Suprapubic skin (tissue), 3 donors: ENCODE results near the gene CAMTA1.

Experiments used
- EP300 ChIP-seq: sonication (generic); formaldehyde crosslinking; IDR thresholded peaks from one replicate; pipeline ENCODE4 v1.6.1; 2017; ENCODE audit warnings: antibody characterized with exemption
- POLR2A ChIP-seq, 2 donors: fragments of 450-650 bp; IDR thresholded peaks; one replicate each; pipeline ENCODE4 v1.6.1; 2017; ENCODE audit warnings: antibody characterized with exemption in 2 of 2, mild to moderate bottlenecking in 2 of 2, moderate library complexity in 2 of 2
- TF ChIP-seq, protein P1 (sequence below), 2 donors: fragments of 200-600 bp in 1 of 2; fragments of 450-650 bp in 1 of 2; sonication (generic) in 1 of 2; IDR thresholded peaks; one replicate each; pipeline ENCODE4 v1.5.1; 2016 to 2019; ENCODE audit warnings: antibody characterized with exemption in 2 of 2, mild to moderate bottlenecking in 1 of 2, moderate library complexity in 1 of 2

GRCh38 chr1:7287013-7287412, 501.8 kb downstream of the CAMTA1 start:
- TF ChIP-seq POLR2A (IDR thresholded peaks at IDR 0.05) (no peak), EP300 (no peak)
- TF ChIP-seq, protein P1, sequence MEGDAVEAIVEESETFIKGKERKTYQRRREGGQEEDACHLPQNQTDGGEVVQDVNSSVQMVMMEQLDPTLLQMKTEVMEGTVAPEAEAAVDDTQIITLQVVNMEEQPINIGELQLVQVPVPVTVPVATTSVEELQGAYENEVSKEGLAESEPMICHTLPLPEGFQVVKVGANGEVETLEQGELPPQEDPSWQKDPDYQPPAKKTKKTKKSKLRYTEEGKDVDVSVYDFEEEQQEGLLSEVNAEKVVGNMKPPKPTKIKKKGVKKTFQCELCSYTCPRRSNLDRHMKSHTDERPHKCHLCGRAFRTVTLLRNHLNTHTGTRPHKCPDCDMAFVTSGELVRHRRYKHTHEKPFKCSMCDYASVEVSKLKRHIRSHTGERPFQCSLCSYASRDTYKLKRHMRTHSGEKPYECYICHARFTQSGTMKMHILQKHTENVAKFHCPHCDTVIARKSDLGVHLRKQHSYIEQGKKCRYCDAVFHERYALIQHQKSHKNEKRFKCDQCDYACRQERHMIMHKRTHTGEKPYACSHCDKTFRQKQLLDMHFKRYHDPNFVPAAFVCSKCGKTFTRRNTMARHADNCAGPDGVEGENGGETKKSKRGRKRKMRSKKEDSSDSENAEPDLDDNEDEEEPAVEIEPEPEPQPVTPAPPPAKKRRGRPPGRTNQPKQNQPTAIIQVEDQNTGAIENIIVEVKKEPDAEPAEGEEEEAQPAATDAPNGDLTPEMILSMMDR (IDR thresholded peaks at IDR 0.05): no peak
